ENCODE data around the gene OR1K1. TPM values are rescaled to one million over a fixed set of nuclear protein-coding genes. Genes with fewer than 3 reads are reported as not detected.

Gene OR1K1
- total RNA-seq (2022): not detected in 2 replicates
- not detected for Bru-seq, nascent RNA
- not detected for BruChase-seq, experiment 1, labeled RNA remaining after a 6-hour chase
- BruChase-seq, experiment 2, labeled RNA remaining after a 2-hour chase: not detected
- long read RNA-seq: 0 reads

DNA sequence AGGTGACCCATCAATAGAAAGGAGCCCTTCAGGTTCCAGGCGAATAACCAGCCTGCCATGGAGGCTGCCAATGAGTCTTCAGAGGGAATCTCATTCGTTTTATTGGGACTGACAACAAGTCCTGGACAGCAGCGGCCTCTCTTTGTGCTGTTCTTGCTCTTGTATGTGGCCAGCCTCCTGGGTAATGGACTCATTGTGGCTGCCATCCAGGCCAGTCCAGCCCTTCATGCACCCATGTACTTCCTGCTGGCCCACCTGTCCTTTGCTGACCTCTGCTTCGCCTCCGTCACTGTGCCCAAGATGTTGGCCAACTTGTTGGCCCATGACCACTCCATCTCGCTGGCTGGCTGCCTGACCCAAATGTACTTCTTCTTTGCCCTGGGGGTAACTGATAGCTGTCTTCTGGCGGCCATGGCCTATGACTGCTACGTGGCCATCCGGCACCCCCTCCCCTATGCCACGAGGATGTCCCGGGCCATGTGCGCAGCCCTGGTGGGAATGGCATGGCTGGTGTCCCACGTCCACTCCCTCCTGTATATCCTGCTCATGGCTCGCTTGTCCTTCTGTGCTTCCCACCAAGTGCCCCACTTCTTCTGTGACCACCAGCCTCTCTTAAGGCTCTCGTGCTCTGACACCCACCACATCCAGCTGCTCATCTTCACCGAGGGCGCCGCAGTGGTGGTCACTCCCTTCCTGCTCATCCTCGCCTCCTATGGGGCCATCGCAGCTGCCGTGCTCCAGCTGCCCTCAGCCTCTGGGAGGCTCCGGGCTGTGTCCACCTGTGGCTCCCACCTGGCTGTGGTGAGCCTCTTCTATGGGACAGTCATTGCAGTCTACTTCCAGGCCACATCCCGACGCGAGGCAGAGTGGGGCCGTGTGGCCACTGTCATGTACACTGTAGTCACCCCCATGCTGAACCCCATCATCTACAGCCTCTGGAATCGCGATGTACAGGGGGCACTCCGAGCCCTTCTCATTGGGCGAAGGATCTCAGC lies at the start of gene OR1K1:
Gene OR1K1, plus strand, starts transcription at position 58 of the 995 bp plus-strand sequence. Its CDS starts 0 bp downstream, at position 58.
- Mint-ChIP-seq H3K4me1 (ENCODE audit: low read depth, unreplicated experiment) (no peaks in the 10 kb centered on the region), H3K27ac (ENCODE audit: unreplicated experiment) (no peak within 1 kb of the TSS), H3K9me3 (ENCODE audit: low read depth, unreplicated experiment) (no peaks in the 10 kb centered on the region), H3K4me3 (ENCODE audit: low read depth, unreplicated experiment) (no peak within 1 kb of the TSS), H3K36me3 (ENCODE audit: insufficient read depth, unreplicated experiment) (no peaks in the 10 kb centered on the region), H3K27me3 (ENCODE audit: unreplicated experiment) (peaks cover 5% of the 10 kb centered on the region)
- TF ChIP-seq CTCF (IDR thresholded peaks at IDR 0.05; ENCODE audit: unreplicated experiment): no peak
- CTCF ChIA-PET: no interaction called here
- BruUV-seq (replicated peaks): no TSS peak
- no peak for DNase-seq
- intact Hi-C loops (cut with micrococcal nuclease; ENCODE audit: unreplicated experiment): no loop called here

- Mint-ChIP-seq H3K36me3 (ENCODE audit: insufficient read depth, unreplicated experiment) (no peaks in the 10 kb centered on the region), H3K4me1 (ENCODE audit: low read depth, unreplicated experiment) (no peaks in the 10 kb centered on the region), H3K27me3 (ENCODE audit: unreplicated experiment) (peaks cover 21% of the 10 kb centered on the region), H3K27ac (ENCODE audit: unreplicated experiment) (no peak overlapping the region), H3K4me3 (ENCODE audit: low read depth, unreplicated experiment) (no peak overlapping the region), H3K9me3 (ENCODE audit: low read depth, unreplicated experiment) (peaks cover 7% of the 10 kb centered on the region)
- no peak for TF ChIP-seq CTCF (IDR thresholded peaks at IDR 0.05; ENCODE audit: unreplicated experiment)
- BruUV-seq (replicated peaks): no TSS peak
- DNase-seq: no peak
- CTCF ChIA-PET: no interaction called here
- intact Hi-C loops (cut with micrococcal nuclease; ENCODE audit: unreplicated experiment): no loop called here
These were observed 45.1 kb upstream of the OR1K1 start for GRCh38 chr9:122754825-122755224.

- TF ChIP-seq CTCF (IDR thresholded peaks at IDR 0.05; ENCODE audit: unreplicated experiment): no peak
- DNase-seq: no peak
- H3K36me3 Mint-ChIP-seq (ENCODE audit: insufficient read depth, unreplicated experiment): no peaks in the 10 kb centered on the region
- CTCF ChIA-PET: no interaction called here
- intact Hi-C loops (cut with micrococcal nuclease; ENCODE audit: unreplicated experiment): no loop called here
- H3K4me3 Mint-ChIP-seq (ENCODE audit: low read depth, unreplicated experiment): no peak overlapping the region
- peaks cover 5% of the 10 kb centered on the region for H3K27me3 Mint-ChIP-seq (ENCODE audit: unreplicated experiment)
- no peaks in the 10 kb centered on the region for H3K4me1 Mint-ChIP-seq (ENCODE audit: low read depth, unreplicated experiment)
- peaks cover 3% of the 10 kb centered on the region for H3K9me3 Mint-ChIP-seq (ENCODE audit: low read depth, unreplicated experiment)
- BruUV-seq (replicated peaks): no TSS peak
- H3K27ac Mint-ChIP-seq (ENCODE audit: unreplicated experiment): no peak overlapping the region
These were observed 32.1 kb upstream of the OR1K1 start for GRCh38 chr9:122767817-122768216.

DNA sequence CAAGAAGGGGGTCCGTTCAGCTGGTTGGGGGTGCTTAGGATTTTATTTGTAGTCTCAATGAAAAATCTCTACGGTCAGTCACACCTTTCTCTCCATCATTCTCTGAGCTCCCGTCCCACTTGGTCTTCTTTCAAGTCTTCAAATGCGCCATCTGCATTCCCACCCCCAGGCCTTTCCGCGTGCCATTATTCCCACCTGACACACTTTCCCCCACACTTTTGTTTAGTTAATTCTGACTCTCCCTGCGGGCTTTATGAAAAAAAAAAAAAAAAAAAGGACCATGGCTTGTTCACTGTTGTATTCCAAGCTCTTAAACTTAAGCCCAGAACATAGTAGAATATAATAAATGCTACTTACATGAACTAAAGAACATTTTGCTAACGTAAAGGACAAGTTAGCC lies 22.9 kb upstream of the OR1K1 start:
- no peak for TF ChIP-seq CTCF (IDR thresholded peaks at IDR 0.05; ENCODE audit: unreplicated experiment)
- Mint-ChIP-seq H3K36me3 (ENCODE audit: insufficient read depth, unreplicated experiment) (no peaks in the 10 kb centered on the region), H3K27me3 (ENCODE audit: unreplicated experiment) (no peaks in the 10 kb centered on the region), H3K4me1 (ENCODE audit: low read depth, unreplicated experiment) (peaks cover 15% of the 10 kb centered on the region), H3K27ac (ENCODE audit: unreplicated experiment) (no peak overlapping the region), H3K4me3 (ENCODE audit: low read depth, unreplicated experiment) (no peak overlapping the region), H3K9me3 (ENCODE audit: low read depth, unreplicated experiment) (no peaks in the 10 kb centered on the region)
- CTCF ChIA-PET: interaction anchor here (0.7 kb wide), 1 partner anchor 19 kb away, joined by 6 read pairs; no protein-coding TSS in a partner anchor
- BruUV-seq (replicated peaks): no TSS peak
- DNase-seq: no peak
- intact Hi-C loops (cut with micrococcal nuclease; ENCODE audit: unreplicated experiment): no loop called here

All from Calu3 (cell line).